ENCODE results near the gene ORMDL3. TPM values are rescaled to one million over a fixed set of nuclear protein-coding genes. Genes with fewer than 3 reads are reported as not detected.

ORMDL3 gene
- polyA plus RNA-seq, 3 donors = 9.4 to 13.5 (median 11.8) TPM

GRCh38 chr17:39919087-39919683 lies 8.2 kb downstream of the ORMDL3 start:
- Histone ChIP-seq H3K4me1 (ENCODE audit: control insufficient read depth in 1 of 2, insufficient read depth in 2 of 2, low read length in 2 of 2) (peaks cover 23 to 28% of the 10 kb centered on the region in 2 donors), H3K27ac (ENCODE audit: low read depth in 1 of 2, low read length in 2 of 2) (no peak overlapping the region), H3K79me2 (ENCODE audit: insufficient read depth, low read length) (no peaks in the 10 kb centered on the region), H3K27me3 (ENCODE audit: control insufficient read depth in 2 of 2, insufficient read depth in 2 of 2, low read length in 2 of 2) (no peaks in the 10 kb centered on the region), H4K20me1 (ENCODE audit: insufficient read depth, low read length) (no peaks in the 10 kb centered on the region), H3K36me3 (replicated peaks in 1 of 2; ENCODE audit: control insufficient read depth in 1 of 2, insufficient read depth in 2 of 2, low read length in 2 of 2) (peaks cover 20 to 35% of the 10 kb centered on the region in 2 donors), H3K9me3 (replicated peaks in 1 of 2; ENCODE audit: control insufficient read depth in 1 of 2, insufficient read depth in 1 of 2, low read length in 2 of 2) (no peaks in the 10 kb centered on the region), H2AFZ (ENCODE audit: insufficient read depth, low read depth, low read length, poor library complexity, severe bottlenecking) (no peak overlapping the region), H3K4me2 (replicated peaks; ENCODE audit: extremely low read depth, low read length, poor library complexity, severe bottlenecking) (no peak overlapping the region), H3K9ac (ENCODE audit: insufficient read depth, low read length, poor library complexity, severe bottlenecking) (no peak overlapping the region), H3K4me3 (replicated peaks in 1 of 3; ENCODE audit: low read depth in 2 of 3, low read length in 3 of 3) (no peak overlapping the region)
- 98% methylated on average over 9 of the region's 9 CpGs for WGBS (ENCODE audit: insufficient coverage)
- intact Hi-C loops (cut with micrococcal nuclease) = no loop called here
- H3K27ac Mint-ChIP-seq = no peak overlapping the region
- peaks cover 25% of the 10 kb centered on the region for H3K4me1 Mint-ChIP-seq
- H3K4me3 Mint-ChIP-seq = no peak overlapping the region
- TF ChIP-seq, protein P1, sequence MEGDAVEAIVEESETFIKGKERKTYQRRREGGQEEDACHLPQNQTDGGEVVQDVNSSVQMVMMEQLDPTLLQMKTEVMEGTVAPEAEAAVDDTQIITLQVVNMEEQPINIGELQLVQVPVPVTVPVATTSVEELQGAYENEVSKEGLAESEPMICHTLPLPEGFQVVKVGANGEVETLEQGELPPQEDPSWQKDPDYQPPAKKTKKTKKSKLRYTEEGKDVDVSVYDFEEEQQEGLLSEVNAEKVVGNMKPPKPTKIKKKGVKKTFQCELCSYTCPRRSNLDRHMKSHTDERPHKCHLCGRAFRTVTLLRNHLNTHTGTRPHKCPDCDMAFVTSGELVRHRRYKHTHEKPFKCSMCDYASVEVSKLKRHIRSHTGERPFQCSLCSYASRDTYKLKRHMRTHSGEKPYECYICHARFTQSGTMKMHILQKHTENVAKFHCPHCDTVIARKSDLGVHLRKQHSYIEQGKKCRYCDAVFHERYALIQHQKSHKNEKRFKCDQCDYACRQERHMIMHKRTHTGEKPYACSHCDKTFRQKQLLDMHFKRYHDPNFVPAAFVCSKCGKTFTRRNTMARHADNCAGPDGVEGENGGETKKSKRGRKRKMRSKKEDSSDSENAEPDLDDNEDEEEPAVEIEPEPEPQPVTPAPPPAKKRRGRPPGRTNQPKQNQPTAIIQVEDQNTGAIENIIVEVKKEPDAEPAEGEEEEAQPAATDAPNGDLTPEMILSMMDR (IDR thresholded peaks at IDR 0.05) = no peak
- H3K27me3 Mint-ChIP-seq (ENCODE audit: low read depth in 3 of 3) = peaks cover 0 to 4% (median 0%) of the 10 kb centered on the region in 3 donors
- H3K9me3 Mint-ChIP-seq = no peaks in the 10 kb centered on the region
- DNase-seq = no peak
- peaks cover 35 to 53% of the 10 kb centered on the region in 2 donors for H3K36me3 Mint-ChIP-seq

- H3K9me3 Mint-ChIP-seq = no peaks in the 10 kb centered on the region
- Histone ChIP-seq H3K9me3 (replicated peaks in 1 of 2; ENCODE audit: control insufficient read depth in 1 of 2, insufficient read depth in 1 of 2, low read length in 2 of 2) (no peaks in the 10 kb centered on the region), H3K27me3 (ENCODE audit: control insufficient read depth in 2 of 2, insufficient read depth in 2 of 2, low read length in 2 of 2) (no peaks in the 10 kb centered on the region), H3K79me2 (ENCODE audit: insufficient read depth, low read length) (no peaks in the 10 kb centered on the region), H2AFZ (ENCODE audit: insufficient read depth, low read depth, low read length, poor library complexity, severe bottlenecking) (no peak overlapping the region), H3K4me2 (replicated peaks; ENCODE audit: extremely low read depth, low read length, poor library complexity, severe bottlenecking) (no peak overlapping the region), H4K20me1 (ENCODE audit: insufficient read depth, low read length) (no peaks in the 10 kb centered on the region), H3K4me1 (ENCODE audit: control insufficient read depth in 1 of 2, insufficient read depth in 2 of 2, low read length in 2 of 2) (peaks cover 10% of the 10 kb centered on the region in 2 donors), H3K4me3 (replicated peaks in 1 of 3; ENCODE audit: low read depth in 2 of 3, low read length in 3 of 3) (no peak overlapping the region), H3K9ac (ENCODE audit: insufficient read depth, low read length, poor library complexity, severe bottlenecking) (no peak overlapping the region), H3K27ac (ENCODE audit: low read depth in 1 of 2, low read length in 2 of 2) (no peak overlapping the region), H3K36me3 (replicated peaks in 1 of 2; ENCODE audit: control insufficient read depth in 1 of 2, insufficient read depth in 2 of 2, low read length in 2 of 2) (peaks cover 4 to 12% of the 10 kb centered on the region in 2 donors)
- WGBS (ENCODE audit: insufficient coverage) = 87% methylated on average over 3 of the region's 7 CpGs
- H3K4me1 Mint-ChIP-seq = peaks cover 10% of the 10 kb centered on the region
- intact Hi-C loops (cut with micrococcal nuclease) = no loop called here
- no peak for DNase-seq
- peak overlapping the region in 1 of 7 donors; percentile 4 for H3K27ac Mint-ChIP-seq
- peaks cover 23 to 36% of the 10 kb centered on the region in 2 donors for H3K36me3 Mint-ChIP-seq
- no peak overlapping the region for H3K4me3 Mint-ChIP-seq
- TF ChIP-seq, protein P1 (IDR thresholded peaks at IDR 0.05) = no peak
- peaks cover 0 to 4% (median 0%) of the 10 kb centered on the region in 3 donors for H3K27me3 Mint-ChIP-seq (ENCODE audit: low read depth in 3 of 3)
These were observed 10.5 kb downstream of the ORMDL3 start for GRCh38 chr17:39916918-39917317.
